Stimulated activated CD8-positive, alpha-beta memory T cell treated with anti-CD3 and anti-CD28 coated beads, Interleukin-15, amount 100 ng/mL, for 48 hours (primary cell): Measurements from ENCODE around the gene CTDSP2.
"Not testable (repeated sequence)": the region's sequence is repeated elsewhere in the genome, so short reads cannot be mapped to it uniquely, and the experiment has no call there.

Experiments
- DNase-seq, 2 donors: peaks; one replicate each; pipeline ENCODE4 v3.0.0-alpha.2; 2020; ENCODE audit warnings: low read depth in 2 of 2

The CTDSP2 gene

DNA sequence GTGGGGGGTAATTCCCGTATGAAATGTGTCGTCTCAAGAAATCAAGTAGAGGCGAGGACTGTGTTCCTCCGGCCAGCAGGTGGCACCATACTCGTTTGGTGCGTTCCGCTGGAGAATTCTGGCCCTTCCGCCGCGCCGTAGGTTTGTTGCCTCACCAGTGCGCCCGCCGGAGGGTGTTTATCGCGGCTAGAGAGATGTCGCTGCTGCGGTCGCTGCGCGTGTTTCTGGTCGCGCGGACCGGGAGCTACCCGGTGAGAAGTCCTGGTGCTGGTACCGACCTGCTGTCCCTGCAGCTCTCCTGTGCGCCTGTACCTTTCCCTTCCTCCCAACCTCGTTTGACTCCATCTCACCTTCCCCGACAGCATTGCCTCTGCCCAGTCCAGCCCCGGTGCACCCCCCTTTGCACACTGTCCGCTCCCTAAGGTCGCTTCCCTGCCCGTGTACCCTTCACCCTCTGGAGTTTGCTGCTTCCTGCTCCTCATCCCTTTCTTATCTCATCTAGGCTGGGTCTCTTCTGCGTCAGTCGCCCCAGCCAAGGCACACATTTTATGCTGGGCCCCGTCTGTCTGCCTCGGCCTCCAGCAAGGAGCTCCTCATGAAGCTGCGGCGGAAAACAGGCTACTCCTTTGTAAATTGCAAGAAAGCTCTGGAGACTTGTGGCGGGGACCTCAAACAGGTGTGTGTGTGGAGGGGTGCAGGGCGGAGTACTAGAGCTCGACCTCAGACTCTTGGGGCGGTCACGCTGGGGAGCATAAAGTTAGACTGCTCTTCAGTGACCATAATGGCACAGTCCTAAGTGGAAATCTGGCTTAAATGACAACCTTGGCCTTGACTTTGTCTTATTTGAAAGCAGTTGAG lies 63.7 kb downstream of the CTDSP2 start, which contains the start of gene TSFM:
TSFM (plus strand) TSS at position 180 of the 858 bp plus-strand sequence; CDS start at position 195, 15 bp downstream.
- DNase-seq: peak; percentile 88 to 91

DNA sequence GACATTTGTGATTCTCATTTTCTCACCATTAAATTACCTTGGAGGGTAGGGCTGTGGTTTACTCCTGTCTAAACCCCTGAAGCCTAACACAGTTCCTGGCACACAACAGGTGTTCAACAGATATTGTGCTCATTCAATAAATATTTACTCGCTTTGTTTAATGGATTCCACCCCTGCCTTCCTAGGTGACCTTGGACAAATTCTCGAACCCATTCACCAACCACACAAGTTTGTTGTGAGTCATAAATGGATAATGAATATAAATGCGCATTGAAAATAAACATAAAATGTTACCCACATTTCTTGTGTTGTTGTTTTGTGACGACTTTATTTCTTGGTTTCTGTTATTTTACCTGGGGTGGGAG lies 64.3 kb downstream of the CTDSP2 start:
- DNase-seq: no peak

GRCh38 chr12:57781801-57782200 lies 64.7 kb downstream of the CTDSP2 start:
- DNase-seq: no peak

- DNase-seq: no peak
Observed at GRCh38 chr12:57781244-57781643, 65.3 kb downstream of the CTDSP2 start.

DNA sequence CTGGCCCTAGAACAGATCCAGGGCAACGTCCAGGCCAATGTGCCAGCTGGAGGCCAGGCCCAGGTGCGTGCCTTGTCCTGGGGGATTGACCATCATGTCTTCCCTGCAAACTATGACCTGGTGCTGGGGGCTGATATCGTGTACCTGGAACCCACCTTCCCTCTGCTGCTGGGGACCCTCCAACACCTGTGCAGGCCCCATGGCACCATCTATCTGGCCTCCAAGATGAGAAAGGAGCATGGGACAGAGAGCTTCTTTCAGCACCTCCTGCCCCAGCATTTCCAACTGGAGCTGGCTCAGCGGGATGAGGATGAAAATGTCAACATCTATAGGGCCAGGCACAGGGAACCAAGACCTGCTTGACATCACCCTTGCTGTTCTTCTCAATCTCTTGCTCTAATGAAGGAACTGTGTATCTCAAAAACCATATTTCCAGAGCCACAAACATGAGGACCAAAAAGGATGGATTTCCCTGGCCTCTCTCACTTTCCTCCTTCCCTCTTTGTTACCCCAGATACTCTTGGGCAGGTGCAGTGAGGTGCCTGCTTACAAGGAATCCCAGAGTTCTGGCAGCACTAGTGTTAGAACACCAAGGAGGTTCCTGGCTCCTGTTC lies 66.1 kb downstream of the CTDSP2 start:
- no peak for DNase-seq

DNA sequence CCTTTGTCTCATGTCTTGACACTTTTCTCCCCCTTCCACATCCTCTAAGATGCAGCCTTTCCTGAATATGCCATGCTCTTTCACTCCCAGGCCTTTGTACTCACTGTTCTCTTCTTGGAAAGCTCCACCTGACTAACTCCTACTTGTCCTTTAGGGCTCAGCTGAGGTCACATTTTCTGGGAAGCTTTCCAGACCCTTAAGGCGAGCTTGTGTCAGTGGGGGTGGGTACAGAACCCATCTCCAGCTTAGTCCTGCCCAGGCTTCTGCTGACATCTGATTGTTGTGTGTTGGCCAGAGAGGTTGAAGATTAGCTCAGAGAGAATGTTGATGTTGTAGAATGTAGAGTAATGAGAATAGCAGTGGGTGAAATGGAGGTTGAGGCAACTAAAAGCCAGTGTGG lies 66.8 kb downstream of the CTDSP2 start:
- no peak for DNase-seq

- DNase-seq: no peak
Observed at GRCh38 chr12:57777911-57778310, 68.6 kb downstream of the CTDSP2 start.

- no peak for DNase-seq
Observed at GRCh38 chr12:57777367-57777766, 69.2 kb downstream of the CTDSP2 start.

DNA sequence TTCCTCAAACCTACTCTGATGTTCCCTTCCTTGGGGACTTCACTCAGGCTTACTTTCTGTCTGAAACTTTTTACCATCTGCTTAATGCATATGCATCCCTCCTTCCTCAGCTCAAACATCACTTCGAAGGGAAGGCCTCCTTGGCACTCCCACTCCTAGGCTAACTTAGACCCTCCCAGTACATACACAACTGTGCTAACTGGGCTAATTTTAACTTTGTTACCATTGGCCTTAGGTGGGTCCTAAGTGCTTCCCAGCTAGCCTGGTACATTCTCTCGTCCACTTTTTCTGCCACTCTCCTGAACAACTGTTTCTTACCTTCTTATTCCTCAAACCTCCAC lies 70.3 kb downstream of the CTDSP2 start:
- DNase-seq: no peak

GRCh38 chr12:57775563-57776246 lies 70.8 kb downstream of the CTDSP2 start:
- no peak for DNase-seq

- no peak for DNase-seq
Observed at GRCh38 chr12:57775044-57775443, 71.5 kb downstream of the CTDSP2 start.

- DNase-seq: not testable (repeated sequence)
Observed at GRCh38 chr12:57774634-57775033, 71.9 kb downstream of the CTDSP2 start.

GRCh38 chr12:57772429-57773322 lies 73.9 kb downstream of the CTDSP2 start, which contains the start of gene EEF1AKMT3:
TSS of gene EEF1AKMT3 (plus strand) at chr12:57772614. CDS start at chr12:57772725, 111 bp downstream.
- DNase-seq: no peak

- peak; percentile 88 to 89 for DNase-seq
Observed at GRCh38 chr12:57771873-57772428, 74.6 kb downstream of the CTDSP2 start, which contains the start of gene METTL1. TSS of gene METTL1 (minus strand) at chr12:57772105. CDS start at chr12:57772083, 22 bp downstream.

DNA sequence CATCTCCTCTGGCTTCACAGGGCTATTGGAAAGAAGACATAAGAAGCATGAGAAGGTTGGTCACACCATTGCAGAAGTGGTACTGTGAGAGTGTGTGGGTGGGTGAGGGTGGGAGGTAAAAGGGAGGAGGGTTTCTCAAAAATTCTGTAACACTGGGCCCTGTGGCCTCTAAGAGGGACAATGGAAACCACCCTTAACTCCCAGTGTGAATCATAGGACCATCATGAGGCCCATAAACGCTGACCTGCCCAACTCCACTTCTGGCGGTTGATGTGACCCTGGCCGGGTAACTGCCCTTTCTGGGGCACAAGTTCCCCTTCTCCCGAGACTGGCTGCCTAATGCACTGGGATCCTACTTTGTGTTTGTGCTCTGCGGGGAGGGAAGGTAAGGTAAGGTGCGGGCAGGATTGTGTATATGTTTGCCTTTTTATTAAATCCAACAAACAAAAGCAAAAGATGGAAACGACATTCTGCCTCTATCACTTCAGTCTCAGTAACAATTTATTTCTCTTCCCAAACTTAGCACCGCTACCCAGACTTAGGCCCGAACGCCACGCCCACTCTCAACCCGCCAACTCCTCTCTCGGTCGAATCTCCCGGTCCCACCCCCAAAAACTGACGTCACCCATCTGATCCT lies 75.2 kb downstream of the CTDSP2 start:
- peak; percentile 83 to 84 for DNase-seq

DNA sequence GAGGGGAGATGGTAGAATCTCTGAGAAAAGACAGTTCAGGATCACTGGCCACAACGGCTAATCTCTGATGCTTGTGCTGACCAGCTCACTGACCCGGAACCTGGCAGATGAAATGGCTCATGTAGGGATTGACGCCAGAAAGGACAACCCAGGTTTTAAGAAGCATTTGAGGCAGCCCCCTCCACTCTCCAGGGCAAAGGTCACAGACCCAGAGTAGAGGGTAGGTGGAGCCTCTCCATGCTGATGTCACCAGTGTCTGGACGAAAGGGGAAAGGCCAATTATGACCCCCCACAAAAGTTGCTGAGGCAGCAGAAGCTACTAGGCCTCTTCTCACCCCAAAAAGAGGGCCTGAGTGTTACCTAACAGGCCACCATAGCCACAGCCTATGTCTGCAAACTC lies 75.8 kb downstream of the CTDSP2 start:
- no peak for DNase-seq
